OCI-LY7 (cell line): ENCODE results near the gene NR1H4. TPM values are rescaled to one million over a fixed set of nuclear protein-coding genes. Genes with fewer than 3 reads are reported as not detected.

ENCODE experiments used
- BruUV-seq: library from RNA; stranded (reverse); fragments of 400-500 nt; replicated peaks from 2 replicates; lab custom pipeline; 2021; lab: Mats Ljungman, UMichigan
- CTCF ChIA-PET: fragments of 300-600 bp; sonication (Branson Sonifier 250); formaldehyde crosslinking; loops from one replicate; lab custom pipeline; 2022; ENCODE audit warnings: antibody characterized with exemption; ENCODE audit not compliant: unreplicated experiment; lab: Charles Lee
- POLR2A ChIA-PET: fragments of 300-600 bp; sonication (Branson Sonifier 250); formaldehyde crosslinking; loops from one replicate; lab custom pipeline; 2022; ENCODE audit warnings: antibody characterized with exemption; lab: Charles Lee
- DNase-seq: peaks from one replicate; pipeline ENCODE4 v3.0.0-alpha.2; 2015; ENCODE audit warnings: low spot score
- H2AFZ ChIP-seq: fragments of 200-600 bp; sonication (generic), shearing (Covaris generic); 2 replicates; pipeline ENCODE4 v1.6.1; 2014; ENCODE audit warnings: mild to moderate bottlenecking, antibody characterized with exemption, low read length, moderate library complexity
- H3K27ac ChIP-seq: fragments of 200-600 bp; sonication (generic); 2 replicates; pipeline ENCODE4 v1.5.1; 2014; ENCODE audit warnings: mixed run types, low read depth, mild to moderate bottlenecking, moderate library complexity, low read length, inconsistent platforms; ENCODE audit not compliant: poor library complexity, severe bottlenecking
- H3K36me3 ChIP-seq: fragments of 200-600 bp; sonication (generic); 2 replicates; pipeline ENCODE4 v1.6.1; 2014; ENCODE audit warnings: mild to moderate bottlenecking, antibody characterized with exemption, low read length, moderate library complexity, mixed read lengths; ENCODE audit not compliant: insufficient read depth
- H3K4me1 ChIP-seq: fragments of 200-600 bp; sonication (generic); 2 replicates; pipeline ENCODE4 v1.5.1; 2014; ENCODE audit warnings: mild to moderate bottlenecking, low read length; ENCODE audit not compliant: insufficient read depth, poor library complexity, severe bottlenecking
- H3K4me2 ChIP-seq: fragments of 200-600 bp; sonication (generic); 2 replicates; pipeline ENCODE4 v1.6.1; 2014; ENCODE audit warnings: mild to moderate bottlenecking, low read length
- H3K4me3 ChIP-seq: fragments of 200-600 bp; sonication (generic); 2 replicates; pipeline ENCODE4 v1.5.1; 2014; ENCODE audit warnings: mild to moderate bottlenecking, low read depth, low read length; ENCODE audit not compliant: poor library complexity, severe bottlenecking
- H3K79me2 ChIP-seq: fragments of 200-600 bp; sonication (generic); 2 replicates; pipeline ENCODE4 v1.6.1; 2016; ENCODE audit warnings: low read depth, mild to moderate bottlenecking, low read length, moderate library complexity, mixed read lengths; ENCODE audit not compliant: insufficient read depth
- H3K9me2 ChIP-seq: fragments of 200-600 bp; sonication (generic); 2 replicates; pipeline ENCODE4 v1.6.1; 2016; ENCODE audit warnings: mild to moderate bottlenecking, low read length, mixed read lengths; ENCODE audit not compliant: insufficient read depth
- H3K9me3 ChIP-seq: fragments of 200-600 bp; sonication (generic); 2 replicates; pipeline ENCODE4 v1.6.1; 2014; ENCODE audit warnings: mild to moderate bottlenecking, mixed run types, low read length, mixed read lengths
- H4K20me1 ChIP-seq: fragments of 200-600 bp; sonication (generic); 2 replicates; pipeline ENCODE4 v1.6.1; 2014; ENCODE audit warnings: mild to moderate bottlenecking, antibody characterized with exemption, low read length, moderate library complexity, mixed read lengths; ENCODE audit not compliant: insufficient read depth
- CTCF ChIP-seq: fragments of 200-600 bp; sonication (generic); conservative IDR thresholded peaks from 2 replicates; pipeline ENCODE4 v1.5.1; 2014; ENCODE audit warnings: mild to moderate bottlenecking, antibody characterized with exemption, low read length, moderate library complexity, mixed read lengths
- EZH2phosphoT487 ChIP-seq: fragments of 200-600 bp; sonication (generic); IDR thresholded peaks from 2 replicates; pipeline ENCODE4 v1.6.1; 2018; ENCODE audit warnings: low read depth, borderline replicate concordance, mild to moderate bottlenecking, mixed run types, antibody characterized with exemption, low read length, moderate library complexity, mixed read lengths
- intact Hi-C: fragments of 100-400 bp; cut with micrococcal nuclease; formaldehyde crosslinking; loops from one replicate; pipeline ENCODE4 v1.10.0; 2022; ENCODE audit not compliant: unreplicated experiment
- total RNA-seq, 2 experiments: library from RNA; depleted of rRNA in 1 of 2; stranded (reverse); fragments of >200 nt in 1 of 2; shearing (Covaris generic) in 1 of 2; gene quantifications; 2 replicates each; pipeline ENCODE4 v1.2.3, GENCODE V29; 2014 to 2022

NR1H4 gene
- total RNA-seq, 2 experiments from 2014 or later: 7.1 TPM; not detected in 1

- intact Hi-C loops: no loop called here
- CTCF ChIA-PET: no interaction called here
These were observed 40.0 kb upstream of the NR1H4 start for GRCh38 chr12:100433701-100434100.

GRCh38 chr12:100434177-100434576 lies 39.5 kb upstream of the NR1H4 start:
- BruUV-seq: no TSS peak
- Histone ChIP-seq H3K36me3 (no peaks in the 10 kb centered on the region), H3K79me2 (no peaks in the 10 kb centered on the region), H3K27ac (no peak overlapping the region), H4K20me1 (no peaks in the 10 kb centered on the region), H3K4me1 (no peaks in the 10 kb centered on the region), H3K9me2 (no peaks in the 10 kb centered on the region), H3K9me3 (no peaks in the 10 kb centered on the region), H3K4me3 (no peak overlapping the region), H2AFZ (no peak overlapping the region), H3K4me2 (no peak overlapping the region)
- POLR2A ChIA-PET: interaction anchor here (0.7 kb wide), 1 partner anchor 41 kb away, joined by 3 read pairs; no protein-coding TSS in a partner anchor
- DNase-seq: no peak
- TF ChIP-seq EZH2phosphoT487: no peak
- no peak for TF ChIP-seq CTCF
- CTCF ChIA-PET: no interaction called here
- intact Hi-C loops: no loop called here

More at GRCh38 chr12:100433701-100434100, 40.0 kb upstream of the NR1H4 start:
- POLR2A ChIA-PET: no interaction called here
- H2AFZ ChIP-seq: no peak overlapping the region
- H3K79me2 ChIP-seq: no peaks in the 10 kb centered on the region
- no peaks in the 10 kb centered on the region for H3K9me2 ChIP-seq
- no peak for DNase-seq
- no peak overlapping the region for H3K4me3 ChIP-seq
- H3K4me1 ChIP-seq: no peaks in the 10 kb centered on the region
- H3K36me3 ChIP-seq: no peaks in the 10 kb centered on the region
- TF ChIP-seq CTCF: no peak
- no peak for TF ChIP-seq EZH2phosphoT487
- no peaks in the 10 kb centered on the region for H3K9me3 ChIP-seq
- no TSS peak for BruUV-seq
- no peak overlapping the region for H3K27ac ChIP-seq
- H4K20me1 ChIP-seq: no peaks in the 10 kb centered on the region
- no peak overlapping the region for H3K4me2 ChIP-seq

- Histone ChIP-seq H3K36me3 (no peaks in the 10 kb centered on the region), H3K4me3 (no peak overlapping the region), H3K9me3 (no peaks in the 10 kb centered on the region), H3K27ac (no peak overlapping the region), H3K4me2 (no peak overlapping the region), H3K79me2 (no peaks in the 10 kb centered on the region), H4K20me1 (no peaks in the 10 kb centered on the region), H3K9me2 (no peaks in the 10 kb centered on the region), H3K4me1 (no peaks in the 10 kb centered on the region), H2AFZ (no peak overlapping the region; the same call in 1 of the 2 replicates)
- POLR2A ChIA-PET: interaction anchor here (0.6 to 1.0 kb wide), 3 partner anchors 10 to 53 kb away, joined by 3 to 6 read pairs (median 4); no protein-coding TSS in a partner anchor
- intact Hi-C loops: no loop called here
- CTCF ChIA-PET: no interaction called here
- DNase-seq: no peak
- no TSS peak for BruUV-seq
- TF ChIP-seq EZH2phosphoT487: no peak
- no peak for TF ChIP-seq CTCF
These were observed 37.7 kb upstream of the NR1H4 start for GRCh38 chr12:100435957-100436356.
